ENCODE data around the gene LY6G6F.

LY6G6F gene

DNA sequence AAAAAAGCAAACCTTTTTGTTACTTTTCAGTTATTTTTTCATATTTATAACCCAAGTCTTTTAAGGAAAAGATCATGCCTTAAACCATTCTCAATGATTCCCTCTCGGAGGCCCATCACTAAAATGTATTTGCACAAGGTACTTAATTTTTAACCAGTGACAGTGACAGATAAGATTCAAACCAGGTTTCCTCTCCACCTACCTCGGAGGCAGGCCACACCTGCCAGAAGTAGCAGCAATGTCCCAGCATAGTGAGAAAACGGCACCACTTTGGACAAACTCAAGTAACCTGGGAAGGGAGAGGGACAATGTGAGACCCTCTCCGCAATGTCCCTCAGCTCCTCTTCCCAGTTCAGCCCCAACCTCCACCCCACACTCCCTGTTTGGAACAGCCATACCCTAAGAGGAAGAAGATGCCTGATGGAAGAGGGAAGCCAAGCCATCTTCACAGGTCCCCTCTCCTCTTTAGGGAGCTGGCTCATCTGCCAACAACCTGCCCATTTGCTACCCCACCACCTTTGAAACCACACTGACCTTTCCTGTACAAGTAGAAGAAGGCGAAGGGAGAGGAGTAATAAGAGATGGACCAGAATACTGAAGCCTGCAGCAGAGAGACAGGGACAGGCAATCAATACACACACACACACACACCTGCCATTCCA, 5.8 kb upstream of the LY6G6F start:
- TF ChIP-seq EP300 (IDR thresholded peaks at IDR 0.05; ENCODE audit: borderline replicate concordance) (no peak), TAF1 (IDR thresholded peaks at IDR 0.05; ENCODE audit: low read depth) (no peak), YY1 (IDR thresholded peaks at IDR 0.05; ENCODE audit: low read depth) (no peak), NFIC (IDR thresholded peaks at IDR 0.05) (no peak), USF1 (IDR thresholded peaks at IDR 0.05) (no peak), RAD21 (IDR thresholded peaks at IDR 0.05; ENCODE audit: low read depth) (no peak), TCF12 (IDR thresholded peaks at IDR 0.05; ENCODE audit: low read depth) (no peak), FOXM1 (IDR thresholded peaks at IDR 0.05; ENCODE audit: borderline replicate concordance, low read depth) (no peak), EGR1 (IDR thresholded peaks at IDR 0.05) (no peak), TEAD4 (IDR thresholded peaks at IDR 0.05) (no peak), MAX (IDR thresholded peaks at IDR 0.05) (no peak), CEBPB (IDR thresholded peaks at IDR 0.05) (no peak), ZBTB7A (IDR thresholded peaks at IDR 0.05; ENCODE audit: low read depth) (no peak), CREB1 (IDR thresholded peaks at IDR 0.05; ENCODE audit: low read depth) (no peak)
- TF ChIP-seq, protein P1, sequence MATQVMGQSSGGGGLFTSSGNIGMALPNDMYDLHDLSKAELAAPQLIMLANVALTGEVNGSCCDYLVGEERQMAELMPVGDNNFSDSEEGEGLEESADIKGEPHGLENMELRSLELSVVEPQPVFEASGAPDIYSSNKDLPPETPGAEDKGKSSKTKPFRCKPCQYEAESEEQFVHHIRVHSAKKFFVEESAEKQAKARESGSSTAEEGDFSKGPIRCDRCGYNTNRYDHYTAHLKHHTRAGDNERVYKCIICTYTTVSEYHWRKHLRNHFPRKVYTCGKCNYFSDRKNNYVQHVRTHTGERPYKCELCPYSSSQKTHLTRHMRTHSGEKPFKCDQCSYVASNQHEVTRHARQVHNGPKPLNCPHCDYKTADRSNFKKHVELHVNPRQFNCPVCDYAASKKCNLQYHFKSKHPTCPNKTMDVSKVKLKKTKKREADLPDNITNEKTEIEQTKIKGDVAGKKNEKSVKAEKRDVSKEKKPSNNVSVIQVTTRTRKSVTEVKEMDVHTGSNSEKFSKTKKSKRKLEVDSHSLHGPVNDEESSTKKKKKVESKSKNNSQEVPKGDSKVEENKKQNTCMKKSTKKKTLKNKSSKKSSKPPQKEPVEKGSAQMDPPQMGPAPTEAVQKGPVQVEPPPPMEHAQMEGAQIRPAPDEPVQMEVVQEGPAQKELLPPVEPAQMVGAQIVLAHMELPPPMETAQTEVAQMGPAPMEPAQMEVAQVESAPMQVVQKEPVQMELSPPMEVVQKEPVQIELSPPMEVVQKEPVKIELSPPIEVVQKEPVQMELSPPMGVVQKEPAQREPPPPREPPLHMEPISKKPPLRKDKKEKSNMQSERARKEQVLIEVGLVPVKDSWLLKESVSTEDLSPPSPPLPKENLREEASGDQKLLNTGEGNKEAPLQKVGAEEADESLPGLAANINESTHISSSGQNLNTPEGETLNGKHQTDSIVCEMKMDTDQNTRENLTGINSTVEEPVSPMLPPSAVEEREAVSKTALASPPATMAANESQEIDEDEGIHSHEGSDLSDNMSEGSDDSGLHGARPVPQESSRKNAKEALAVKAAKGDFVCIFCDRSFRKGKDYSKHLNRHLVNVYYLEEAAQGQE (IDR thresholded peaks at IDR 0.05; ENCODE audit: low read depth) = no peak

DNA sequence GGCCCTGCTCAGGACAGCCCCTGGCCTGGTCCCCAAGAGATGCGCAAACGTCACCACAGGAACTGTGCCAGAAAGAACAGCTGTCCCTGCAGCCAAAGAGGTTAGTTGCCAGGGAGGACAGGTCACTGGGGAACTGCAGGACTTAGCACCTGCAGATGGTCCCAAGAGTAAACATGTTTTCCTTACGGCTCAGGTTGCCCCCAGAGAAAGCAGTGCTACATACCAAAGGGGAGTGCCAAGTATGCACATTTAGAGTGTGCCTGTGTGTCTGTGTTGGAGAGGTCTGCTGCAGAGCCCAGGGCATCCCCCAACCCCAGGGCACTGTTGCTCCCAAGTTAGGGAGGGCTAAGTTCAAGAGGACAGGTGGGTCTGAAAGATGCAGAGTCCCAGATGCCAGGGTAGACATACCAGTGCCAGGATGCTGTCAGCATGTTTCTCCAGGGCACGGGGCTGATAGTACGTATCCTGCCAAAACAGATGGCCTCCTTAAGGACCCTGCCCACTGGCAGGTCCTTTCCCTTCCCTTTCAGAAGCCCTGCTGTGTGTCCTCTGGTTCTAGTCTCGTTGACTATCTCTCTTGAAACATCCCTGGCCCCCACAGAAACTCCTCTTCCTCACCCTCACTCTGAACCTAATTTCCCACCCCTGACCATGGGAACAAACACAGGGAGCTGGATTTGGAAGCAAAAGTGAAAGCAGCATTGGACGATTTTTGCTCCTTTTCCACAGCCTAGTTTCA, 4.8 kb upstream of the LY6G6F start:
- no peak for TF ChIP-seq EGR1 (IDR thresholded peaks at IDR 0.05)

- TF ChIP-seq ZBTB7A (IDR thresholded peaks at IDR 0.05; ENCODE audit: low read depth) (peak; percentile 39; the same call in 1 of the 2 replicates), TCF12 (IDR thresholded peaks at IDR 0.05; ENCODE audit: low read depth) (no peak)
Measured at GRCh38 chr6:31702405-31702818, 4.3 kb upstream of the LY6G6F start.

- TF ChIP-seq NFIC (IDR thresholded peaks at IDR 0.05) (no peak), EGR1 (IDR thresholded peaks at IDR 0.05) (no peak), TEAD4 (IDR thresholded peaks at IDR 0.05) (peak; percentile 33; the same call in 1 of the 2 replicates), FOXM1 (IDR thresholded peaks at IDR 0.05; ENCODE audit: borderline replicate concordance, low read depth) (no peak), TCF12 (IDR thresholded peaks at IDR 0.05; ENCODE audit: low read depth) (no peak), MAX (IDR thresholded peaks at IDR 0.05) (peak; percentile 43; the same call in 1 of the 2 replicates), USF1 (IDR thresholded peaks at IDR 0.05) (no peak), EP300 (IDR thresholded peaks at IDR 0.05; ENCODE audit: borderline replicate concordance) (no peak; the same call in 1 of the 2 replicates), ZBTB7A (IDR thresholded peaks at IDR 0.05; ENCODE audit: low read depth) (peak; percentile 34; the same call in 1 of the 2 replicates), CREB1 (IDR thresholded peaks at IDR 0.05; ENCODE audit: low read depth) (peak; percentile 85), YY1 (IDR thresholded peaks at IDR 0.05; ENCODE audit: low read depth) (peak; percentile 57), TAF1 (IDR thresholded peaks at IDR 0.05; ENCODE audit: low read depth) (peak; percentile 65), CEBPB (IDR thresholded peaks at IDR 0.05) (peak; percentile 99), RAD21 (IDR thresholded peaks at IDR 0.05; ENCODE audit: low read depth) (peak; percentile 1; the same call in 1 of the 2 replicates)
- TF ChIP-seq, protein P1 (IDR thresholded peaks at IDR 0.05; ENCODE audit: low read depth) = no peak
Measured at GRCh38 chr6:31702819-31703716, 3.6 kb upstream of the LY6G6F start, which contains the start of gene ABHD16A. TSS of gene ABHD16A (minus strand) at chr6:31703324. CDS start at chr6:31703281, 43 bp downstream.

- TF ChIP-seq USF1 (IDR thresholded peaks at IDR 0.05) = no peak
- TF ChIP-seq EGR1 (IDR thresholded peaks at IDR 0.05) = no peak
- TF ChIP-seq FOXM1 (IDR thresholded peaks at IDR 0.05; ENCODE audit: borderline replicate concordance, low read depth) = no peak
- no peak for TF ChIP-seq TAF1 (IDR thresholded peaks at IDR 0.05; ENCODE audit: low read depth)
- TF ChIP-seq ZBTB7A (IDR thresholded peaks at IDR 0.05; ENCODE audit: low read depth) = no peak
- TF ChIP-seq, protein P1 (IDR thresholded peaks at IDR 0.05; ENCODE audit: low read depth) = no peak
- TF ChIP-seq TEAD4 (IDR thresholded peaks at IDR 0.05) = no peak
- TF ChIP-seq CEBPB (IDR thresholded peaks at IDR 0.05) = no peak
- no peak for TF ChIP-seq NFIC (IDR thresholded peaks at IDR 0.05)
- no peak for TF ChIP-seq CREB1 (IDR thresholded peaks at IDR 0.05; ENCODE audit: low read depth)
- TF ChIP-seq TCF12 (IDR thresholded peaks at IDR 0.05; ENCODE audit: low read depth) = no peak
- no peak for TF ChIP-seq RAD21 (IDR thresholded peaks at IDR 0.05; ENCODE audit: low read depth)
- no peak for TF ChIP-seq YY1 (IDR thresholded peaks at IDR 0.05; ENCODE audit: low read depth)
- no peak for TF ChIP-seq MAX (IDR thresholded peaks at IDR 0.05)
- TF ChIP-seq EP300 (IDR thresholded peaks at IDR 0.05; ENCODE audit: borderline replicate concordance) = no peak
Measured at GRCh38 chr6:31705931-31706330, 735 bp upstream of the LY6G6F start.

All from Ishikawa (cell line).